Endodermal cell (in vitro differentiated cells): ENCODE measurements around the gene PRR12. TPM values are rescaled to one million over a fixed set of nuclear protein-coding genes. Genes with fewer than 3 reads are reported as not detected.

Experiments used
- DNase-seq: peaks from one replicate; pipeline ENCODE4 v3.0.0-alpha.2; 2017
- H3K27ac ChIP-seq: 2 replicates; pipeline ENCODE4 v1.5.1; 2013; ENCODE audit warnings: mild to moderate bottlenecking, low read depth, low read length, moderate library complexity
- H3K27me3 ChIP-seq: 2 replicates; pipeline ENCODE4 v1.6.1; 2013; ENCODE audit warnings: mild to moderate bottlenecking, low read length, moderate library complexity; ENCODE audit not compliant: insufficient read depth, control insufficient read depth, poor library complexity, severe bottlenecking
- H3K36me3 ChIP-seq: 2 replicates; pipeline ENCODE4 v1.7.0; 2013; ENCODE audit warnings: mild to moderate bottlenecking, low read length, moderate library complexity; ENCODE audit not compliant: control insufficient read depth, insufficient read depth
- H3K4me1 ChIP-seq: one replicate; pipeline ENCODE4 v1.7.0; 2013; ENCODE audit warnings: low read length; ENCODE audit not compliant: control insufficient read depth, insufficient read depth
- H3K4me3 ChIP-seq: 2 replicates; pipeline ENCODE4 v1.5.1; 2013; ENCODE audit warnings: mild to moderate bottlenecking, low read length, moderate library complexity
- H3K9ac ChIP-seq: 2 replicates; pipeline ENCODE4 v1.6.1; 2013; ENCODE audit warnings: mild to moderate bottlenecking, low read length, moderate library complexity; ENCODE audit not compliant: poor library complexity, severe bottlenecking; ENCODE audit errors: extremely low read depth
- H3K9me3 ChIP-seq: 2 replicates; pipeline ENCODE4 v1.6.1; 2013; ENCODE audit warnings: mild to moderate bottlenecking, low read length, moderate library complexity; ENCODE audit not compliant: control insufficient read depth
- H3K27ac Mint-ChIP-seq: 2 replicates; pipeline ENCODE4 v1.8.0; 2020; ENCODE audit warnings: mixed read lengths
- H3K27me3 Mint-ChIP-seq: 2 replicates; pipeline ENCODE4 v1.8.0; 2021; ENCODE audit warnings: mild to moderate bottlenecking, mixed read lengths; ENCODE audit not compliant: insufficient read depth
- H3K36me3 Mint-ChIP-seq: 2 replicates; pipeline ENCODE4 v1.8.0; 2020; ENCODE audit warnings: low read depth, mixed read lengths
- H3K4me1 Mint-ChIP-seq: 2 replicates; pipeline ENCODE4 v1.8.0; 2020; ENCODE audit warnings: mixed read lengths
- H3K4me3 Mint-ChIP-seq: 2 replicates; pipeline ENCODE4 v1.8.0; 2020; ENCODE audit warnings: mild to moderate bottlenecking, moderate library complexity, mixed read lengths
- H3K9me3 Mint-ChIP-seq: 2 replicates; pipeline ENCODE4 v1.8.0; 2020; ENCODE audit warnings: mild to moderate bottlenecking, mixed read lengths
- CTCF ChIP-seq: fragments of 200-600 bp; sonication (generic); conservative IDR thresholded peaks from 2 replicates; pipeline ENCODE4 v1.5.0; 2021; ENCODE audit warnings: antibody characterized with exemption, mild to moderate bottlenecking
- WGBS, 2 experiments: methylation state at CpG; one replicate each; pipeline versions ENCODE4 v1.1.5 to v1.1.7; 2013; ENCODE audit warnings: missing lambda C conversion rate in 2 of 2, mixed read lengths in 1 of 2; ENCODE audit not compliant: insufficient coverage in 1 of 2, insufficient read length in 1 of 2; 5-methylcytosine and 5-hydroxymethylcytosine counted together
- total RNA-seq, 2 donors: library from RNA; stranded (reverse); fragmentation: NEBNext Ultra II Directional in 1 of 2; extraction: Animal tissue kit (Norgen Biotek cat#: 25700) in 1 of 2; gene quantifications; 2 replicates in 1 of 2; 3 replicates in 1 of 2; pipeline ENCODE4 v1.2.1, GENCODE V29; 2021

Gene PRR12
- total RNA-seq, 2 donors from 2014 or later, result 67.6 to 69.6 TPM

- no peaks in the 10 kb centered on the region for H3K4me1 ChIP-seq
- H3K27me3 Mint-ChIP-seq, result no peaks in the 10 kb centered on the region
- H3K9me3 ChIP-seq, result no peaks in the 10 kb centered on the region
- H3K9ac ChIP-seq, result no peak overlapping the region
- peak overlapping the region; percentile 44 for H3K4me3 Mint-ChIP-seq
- H3K9me3 Mint-ChIP-seq, result no peaks in the 10 kb centered on the region
- TF ChIP-seq CTCF, result no peak
- DNase-seq, result peak; percentile 98
- peaks cover 50% of the 10 kb centered on the region for H3K36me3 ChIP-seq
- WGBS, 2 experiments, result 81 to 90% methylated on average over 28 to 44 of the region's 53 CpGs
- peaks cover 55% of the 10 kb centered on the region for H3K36me3 Mint-ChIP-seq
- H3K27ac ChIP-seq, result peak overlapping the region; percentile 44
- no peak overlapping the region for H3K4me3 ChIP-seq
- no peaks in the 10 kb centered on the region for H3K27me3 ChIP-seq
- peaks cover 2% of the 10 kb centered on the region for H3K4me1 Mint-ChIP-seq
- peak overlapping the region; percentile 70 for H3K27ac Mint-ChIP-seq
Measured at GRCh38 chr19:49555600-49556411, 35.2 kb upstream of the PRR12 start.

GRCh38 chr19:49556412-49557398 is 34.3 kb upstream of the PRR12 start:
- no peak for TF ChIP-seq CTCF
- Histone ChIP-seq H3K9me3 (no peaks in the 10 kb centered on the region), H3K27ac (peak overlapping the region; percentile 44), H3K27me3 (no peaks in the 10 kb centered on the region), H3K4me3 (no peak overlapping the region), H3K36me3 (peaks cover 50% of the 10 kb centered on the region), H3K4me1 (no peaks in the 10 kb centered on the region), H3K9ac (no peak overlapping the region)
- Mint-ChIP-seq H3K27me3 (no peaks in the 10 kb centered on the region), H3K9me3 (no peaks in the 10 kb centered on the region), H3K4me3 (peak overlapping the region; percentile 44), H3K36me3 (peaks cover 55% of the 10 kb centered on the region), H3K4me1 (peaks cover 2% of the 10 kb centered on the region), H3K27ac (peak overlapping the region; percentile 70)
- WGBS, 2 experiments, result 74 to 79% methylated on average over 22 to 66 of the region's 66 CpGs
- peak; percentile 92 for DNase-seq

- 90 to 99% methylated on average over 12 to 18 of the region's 18 CpGs for WGBS, 2 experiments
- H3K9me3 Mint-ChIP-seq, result no peaks in the 10 kb centered on the region
- no peak overlapping the region for H3K4me3 Mint-ChIP-seq
- no peak for TF ChIP-seq CTCF
- no peak overlapping the region for H3K27ac ChIP-seq
- peaks cover 2% of the 10 kb centered on the region for H3K4me1 Mint-ChIP-seq
- H3K27me3 ChIP-seq, result no peaks in the 10 kb centered on the region
- H3K36me3 ChIP-seq, result peaks cover 50% of the 10 kb centered on the region
- no peaks in the 10 kb centered on the region for H3K27me3 Mint-ChIP-seq
- H3K4me1 ChIP-seq, result no peaks in the 10 kb centered on the region
- peaks cover 53% of the 10 kb centered on the region for H3K36me3 Mint-ChIP-seq
- no peak for DNase-seq
- no peak overlapping the region for H3K9ac ChIP-seq
- H3K27ac Mint-ChIP-seq, result no peak overlapping the region
- no peaks in the 10 kb centered on the region for H3K9me3 ChIP-seq
- H3K4me3 ChIP-seq, result no peak overlapping the region
Measured at GRCh38 chr19:49557641-49558325, 33.2 kb upstream of the PRR12 start.
